K562 (cell line): Measurements from ENCODE around the gene EFEMP2. TPM values are rescaled to one million over a fixed set of nuclear protein-coding genes. Genes with fewer than 3 reads are reported as not detected.

ENCODE experiments used
- CCNT2 ChIP-seq: IDR thresholded peaks from 2 replicates; pipeline ENCODE4 v1.6.1; 2011; ENCODE audit warnings: borderline replicate concordance, low read depth, mild to moderate bottlenecking, moderate library complexity, mixed read lengths, low read length; ENCODE audit not compliant: insufficient read length; ENCODE audit errors: extremely low read depth
- CEBPZ ChIP-seq: fragments of 150-350 bp; IDR thresholded peaks from 2 replicates; pipeline ENCODE4 v1.6.1; 2014; ENCODE audit warnings: low read depth, mild to moderate bottlenecking, low read length, borderline replicate concordance
- FOXM1 ChIP-seq, 2 experiments: fragments of 450-650 bp in 1 of 2; sonication (generic) in 1 of 2; formaldehyde crosslinking in 1 of 2; IDR thresholded peaks; 2 replicates each; pipeline versions ENCODE4 v1.6.1 to v1.9.0; 2017 to 2022; ENCODE audit warnings: low read depth in 2 of 2, mild to moderate bottlenecking in 2 of 2, missing genetic modification reagents in 1 of 2, moderate library complexity in 1 of 2
- ILK ChIP-seq: fragments of 450-650 bp; IDR thresholded peaks from 2 replicates; pipeline ENCODE4 v1.6.1; 2016; ENCODE audit warnings: missing genetic modification characterization, low read depth, mild to moderate bottlenecking, missing compliant biosample characterization, moderate library complexity, borderline replicate concordance
- MBD1 ChIP-seq: fragments of 250-450 bp; sonication (Bioruptor Pico); IDR thresholded peaks from 2 replicates; pipeline ENCODE4 v1.8.0; 2022; ENCODE audit warnings: inconsistent platforms
- MNT ChIP-seq, 2 experiments: fragments of 450-650 bp; conservative IDR thresholded peaks; 2 replicates each; pipeline ENCODE4 v1.6.1; 2017; ENCODE audit warnings: mild to moderate bottlenecking in 2 of 2, moderate library complexity in 2 of 2
- MTA3 ChIP-seq: fragments of 450-650 bp; formaldehyde crosslinking; IDR thresholded peaks from 2 replicates; pipeline ENCODE4 v1.6.1; 2017; ENCODE audit warnings: mild to moderate bottlenecking, borderline replicate concordance
- SAP30 ChIP-seq: fragments of 200-600 bp; sonication (generic); IDR thresholded peaks from 2 replicates; pipeline ENCODE4 v1.6.1; 2012; ENCODE audit warnings: borderline replicate concordance, low read depth, mild to moderate bottlenecking, moderate library complexity, low read length, control low read depth, inconsistent platforms; ENCODE audit not compliant: insufficient read depth, poor library complexity, severe bottlenecking
- SMARCC2 ChIP-seq: fragments of 450-650 bp; IDR thresholded peaks from 2 replicates; pipeline ENCODE4 v1.6.1; 2017; ENCODE audit warnings: antibody characterized with exemption, moderate library complexity, mild to moderate bottlenecking, low read depth
- ZBTB5 ChIP-seq: fragments of 450-650 bp; IDR thresholded peaks from 2 replicates; pipeline ENCODE4 v1.6.1; 2017; ENCODE audit warnings: antibody characterized with exemption
- ZBTB9 ChIP-seq: fragments of 450-650 bp; formaldehyde crosslinking; IDR thresholded peaks from 2 replicates; pipeline ENCODE4 v1.4.0; 2020; ENCODE audit warnings: mild to moderate bottlenecking, moderate library complexity
- ZFP36 ChIP-seq: fragments of 150-350 bp; IDR thresholded peaks from 2 replicates; pipeline ENCODE4 v1.6.1; 2018; ENCODE audit warnings: low read length, low read depth; ENCODE audit not compliant: partially characterized antibody
- ZSCAN29 ChIP-seq: fragments of 450-650 bp; IDR thresholded peaks from 2 replicates; pipeline ENCODE4 v1.6.1; 2017
- polyA plus RNA-seq, 8 experiments: library from polyadenylated mRNA; depleted of rRNA in 4 of 8; stranded (reverse) in 5 of 8; unstranded in 3 of 8; fragments of >200 nt; fragmentation: Nextera tagmentation in 2 of 8; fragmentation: Illumina TruSeq in 1 of 8; extraction: Ambion mirVana in 2 of 8; extraction: Trizol in 1 of 8; gene quantifications; 2 replicates each; pipeline versions ENCODE4 v1.2.1 to v1.2.3, GENCODE V29; 2011 to 2014; ENCODE audit warnings: inconsistent platforms in 1 of 8, missing spikeins in 1 of 8
- total RNA-seq, 7 experiments: library from RNA; depleted of rRNA in 6 of 7; stranded (reverse); fragments of >200 nt in 6 of 7; fragmentation: Illumina TruSeq in 2 of 7; extraction: Trizol in 2 of 7; gene quantifications; 2 replicates each; pipeline versions ENCODE4 v1.2.1 to v1.2.3, GENCODE V29; 2011 to 2021; ENCODE audit warnings: low replicate concordance in 1 of 7

Gene EFEMP2
- total and polyA plus RNA-seq, 9 of the 15 experiments (the other 6 are each of a cell fraction or from before 2014, with no cell fraction given) = 0.07 to 2.9 (median 0.69) TPM; not detected in 1

GRCh38 chr11:65888163-65888814 is 15.7 kb upstream of the EFEMP2 start, which contains the start of gene FIBP (continued):
- TF ChIP-seq MBD1 (CRISPR knock-in tag) (no peak), CEBPZ (no peak), ILK (tag) (no peak), ZBTB5 (no peak), ZSCAN29 (no peak), ZFP36 (peak; percentile 22), ZBTB9 (CRISPR knock-in tag) (no peak), MNT (conservative IDR thresholded peaks at IDR 0.05) (peak; percentile 80 to 90), MTA3 (peak; percentile 76; the same call in 1 of the 2 replicates), FOXM1 (IDR thresholded peaks at IDR 0.05; ENCODE audit: low read depth) (no peak), FOXM1 (CRISPR knock-in tag; IDR thresholded peaks at IDR 0.05; ENCODE audit: low read depth) (no peak), SMARCC2 (no peak), CCNT2 (peak; percentile 90), SAP30 (peak; percentile 74)
